ENCODE measurements around the gene CTDSPL.

The CTDSPL gene

GRCh38 chr3:37898424-37898823 lies 36.7 kb downstream of the CTDSPL start:
- no peak for DNase-seq (ENCODE audit: low read depth)

GRCh38 chr3:37899101-37899707 lies 37.5 kb downstream of the CTDSPL start:
- no peak for TF ChIP-seq CTCF (IDR thresholded peaks at IDR 0.05; ENCODE audit: insufficient read depth, low read depth, low read length, missing control alignments)
- no peak overlapping the region for H3K4me3 ChIP-seq (ENCODE audit: low read length)
- DNase-seq (ENCODE audit: low read depth): no peak

More at GRCh38 chr3:37898424-37898823, 36.7 kb downstream of the CTDSPL start:
- H3K4me3 ChIP-seq (ENCODE audit: low read length): no peak overlapping the region
- TF ChIP-seq CTCF (IDR thresholded peaks at IDR 0.05; ENCODE audit: insufficient read depth, low read depth, low read length, missing control alignments): no peak

GRCh38 chr3:37899711-37900306 lies 38.1 kb downstream of the CTDSPL start:
- no peak for DNase-seq (ENCODE audit: low read depth)
- no peak for TF ChIP-seq CTCF (IDR thresholded peaks at IDR 0.05; ENCODE audit: insufficient read depth, low read depth, low read length, missing control alignments)

GRCh38 chr3:37901721-37902120 lies 40.0 kb downstream of the CTDSPL start:
- TF ChIP-seq CTCF (IDR thresholded peaks at IDR 0.05; ENCODE audit: insufficient read depth, low read depth, low read length, missing control alignments): no peak
- H3K4me3 ChIP-seq (ENCODE audit: low read length): no peak overlapping the region
- DNase-seq (ENCODE audit: low read depth): no peak

More at GRCh38 chr3:37899711-37900306, 38.1 kb downstream of the CTDSPL start:
- H3K4me3 ChIP-seq (ENCODE audit: low read length): no peak overlapping the region

- H3K4me3 ChIP-seq (ENCODE audit: low read length): no peak overlapping the region
- TF ChIP-seq CTCF (IDR thresholded peaks at IDR 0.05; ENCODE audit: insufficient read depth, low read depth, low read length, missing control alignments): no peak
- DNase-seq (ENCODE audit: low read depth): no peak
Observed at GRCh38 chr3:37902674-37903073, 41.0 kb downstream of the CTDSPL start.

- no peak for TF ChIP-seq CTCF (IDR thresholded peaks at IDR 0.05; ENCODE audit: insufficient read depth, low read depth, low read length, missing control alignments)
Observed at GRCh38 chr3:37903320-37903719, 41.6 kb downstream of the CTDSPL start.

GRCh38 chr3:37903734-37904133 lies 42.1 kb downstream of the CTDSPL start:
- no peak overlapping the region for H3K4me3 ChIP-seq (ENCODE audit: low read length)
- no peak for DNase-seq (ENCODE audit: low read depth)
- no peak for TF ChIP-seq CTCF (IDR thresholded peaks at IDR 0.05; ENCODE audit: insufficient read depth, low read depth, low read length, missing control alignments)

More at GRCh38 chr3:37903320-37903719, 41.6 kb downstream of the CTDSPL start:
- no peak for DNase-seq (ENCODE audit: low read depth)
- no peak overlapping the region for H3K4me3 ChIP-seq (ENCODE audit: low read length)
